ENCODE data around the gene CAST. TPM values are rescaled to one million over a fixed set of nuclear protein-coding genes. Genes with fewer than 3 reads are reported as not detected.
"Not testable (repeated sequence)": the region's sequence is repeated elsewhere in the genome, so short reads cannot be mapped to it uniquely, and the experiment has no call there.

The CAST gene
- total RNA-seq, 4 donors from 2014 or later = 381 to 577 (median 400) TPM

GRCh38 chr5:96743065-96743768 is 81.0 kb downstream of the CAST start:
- WGBS = 87% methylated on average over 11 of the region's 11 CpGs
- H3K27ac ChIP-seq = peak overlapping the region; percentile 21
- no peak for TF ChIP-seq POLR2A (IDR thresholded peaks at IDR 0.05)
- TF ChIP-seq POLR2AphosphoS5 (IDR thresholded peaks at IDR 0.05) = no peak
- TF ChIP-seq CTCF (IDR thresholded peaks at IDR 0.05) = no peak
- TF ChIP-seq EP300 (IDR thresholded peaks at IDR 0.05) = no peak
- H3K9me3 ChIP-seq = no peaks in the 10 kb centered on the region
- no peak for DNase-seq (ENCODE audit: low spot score in 2 of 2)
- H3K4me1 ChIP-seq = peaks cover 3% of the 10 kb centered on the region
- H3K27me3 ChIP-seq = no peaks in the 10 kb centered on the region
- H3K4me3 ChIP-seq = no peak overlapping the region
- peaks cover 96% of the 10 kb centered on the region for H3K36me3 ChIP-seq

DNA sequence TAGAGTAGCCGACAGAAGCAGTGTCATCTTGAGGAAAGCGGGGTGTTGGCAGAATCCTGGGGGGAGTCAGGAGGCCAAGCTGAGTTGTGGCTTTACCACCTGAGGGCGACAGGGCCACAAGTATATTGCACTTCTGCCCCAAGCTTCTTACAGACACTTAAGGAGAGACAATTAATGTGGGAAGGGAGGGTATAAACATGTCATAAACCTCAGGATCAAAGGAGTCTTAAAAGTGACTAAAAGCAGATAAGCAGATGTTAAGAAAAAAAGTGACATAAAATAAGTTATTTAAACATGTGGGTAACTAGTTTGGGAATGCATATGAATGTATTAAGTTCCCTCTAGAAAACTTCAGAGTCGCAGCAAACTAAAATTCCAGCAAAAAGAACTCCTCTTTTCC is 81.6 kb downstream of the CAST start:
- peaks cover 95% of the 10 kb centered on the region for H3K36me3 ChIP-seq
- no peaks in the 10 kb centered on the region for H3K9me3 ChIP-seq
- peak overlapping the region; percentile 21 for H3K27ac ChIP-seq
- H3K27me3 ChIP-seq = no peaks in the 10 kb centered on the region
- no peak for TF ChIP-seq EP300 (IDR thresholded peaks at IDR 0.05)
- no peak for TF ChIP-seq POLR2A (IDR thresholded peaks at IDR 0.05)
- TF ChIP-seq CTCF (IDR thresholded peaks at IDR 0.05) = no peak
- no peak overlapping the region for H3K4me3 ChIP-seq
- no peak for DNase-seq (ENCODE audit: low spot score in 2 of 2)
- H3K4me1 ChIP-seq = peaks cover 3% of the 10 kb centered on the region
- 71% methylated on average over 4 of the region's 4 CpGs for WGBS

GRCh38 chr5:96744218-96744617 is 82.0 kb downstream of the CAST start:
- not testable (repeated sequence) for H3K27ac ChIP-seq; H3K4me3 ChIP-seq; H3K27me3 ChIP-seq; H3K4me1 ChIP-seq; H3K9me3 ChIP-seq; DNase-seq (ENCODE audit: low spot score in 2 of 2)
- peaks cover 95% of the 10 kb centered on the region for H3K36me3 ChIP-seq
- 95% methylated on average over 5 of the region's 5 CpGs for WGBS

- Histone ChIP-seq H3K9me3 (no peaks in the 10 kb centered on the region), H3K27me3 (no peaks in the 10 kb centered on the region), H3K4me1 (peaks cover 3% of the 10 kb centered on the region), H3K4me3 (no peak overlapping the region), H3K36me3 (peaks cover 97% of the 10 kb centered on the region), H3K27ac (no peak overlapping the region)
- TF ChIP-seq EP300 (IDR thresholded peaks at IDR 0.05) = no peak
- no peak for TF ChIP-seq CTCF (IDR thresholded peaks at IDR 0.05)
- no peak for TF ChIP-seq POLR2AphosphoS5 (IDR thresholded peaks at IDR 0.05)
- TF ChIP-seq POLR2A (IDR thresholded peaks at IDR 0.05) = no peak
- DNase-seq (ENCODE audit: low spot score in 2 of 2) = no peak
- WGBS = 83% methylated on average over 5 of the region's 5 CpGs
These were observed 82.8 kb downstream of the CAST start for GRCh38 chr5:96745025-96745424.

DNA sequence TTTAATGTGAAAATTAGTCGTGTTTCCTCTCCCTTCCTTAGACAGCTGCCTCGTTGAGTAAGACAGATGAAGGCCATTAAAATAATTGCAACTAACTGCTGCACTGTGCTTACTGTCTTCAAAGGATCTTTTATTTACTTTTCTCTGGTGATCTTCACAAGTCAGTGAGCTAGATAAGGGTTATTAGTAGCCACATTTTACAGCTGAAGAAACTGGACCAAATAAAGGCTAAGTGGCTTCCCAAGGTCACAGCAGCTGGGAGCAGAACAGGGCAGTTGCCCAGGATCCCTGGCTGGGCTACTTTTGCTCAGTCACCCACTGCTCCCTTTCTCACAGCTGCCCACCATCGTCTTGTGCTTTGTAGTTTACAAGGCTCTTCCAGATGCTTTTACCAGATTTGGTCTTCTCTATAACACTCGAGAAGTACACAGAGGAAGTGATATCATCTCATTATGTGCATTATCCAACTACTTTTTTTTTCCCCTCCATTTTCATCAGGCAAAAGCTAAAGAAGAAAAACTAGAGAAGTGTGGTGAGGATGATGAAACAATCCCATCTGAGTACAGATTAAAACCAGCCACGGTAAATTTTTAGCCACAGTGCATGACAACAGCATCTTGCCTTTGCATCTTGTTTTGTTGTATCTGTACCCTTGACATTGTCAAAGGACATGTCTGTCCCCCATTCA is 83.8 kb downstream of the CAST start:
- Histone ChIP-seq H3K4me3 (no peak overlapping the region), H3K27ac (no peak overlapping the region), H3K27me3 (no peaks in the 10 kb centered on the region), H3K36me3 (peaks cover 97% of the 10 kb centered on the region), H3K9me3 (no peaks in the 10 kb centered on the region), H3K4me1 (peaks cover 3% of the 10 kb centered on the region)
- TF ChIP-seq POLR2A (IDR thresholded peaks at IDR 0.05) (no peak), POLR2AphosphoS5 (IDR thresholded peaks at IDR 0.05) (no peak)
- 46% methylated on average over 5 of the region's 5 CpGs for WGBS
- no peak for DNase-seq (ENCODE audit: low spot score in 2 of 2)

DNA sequence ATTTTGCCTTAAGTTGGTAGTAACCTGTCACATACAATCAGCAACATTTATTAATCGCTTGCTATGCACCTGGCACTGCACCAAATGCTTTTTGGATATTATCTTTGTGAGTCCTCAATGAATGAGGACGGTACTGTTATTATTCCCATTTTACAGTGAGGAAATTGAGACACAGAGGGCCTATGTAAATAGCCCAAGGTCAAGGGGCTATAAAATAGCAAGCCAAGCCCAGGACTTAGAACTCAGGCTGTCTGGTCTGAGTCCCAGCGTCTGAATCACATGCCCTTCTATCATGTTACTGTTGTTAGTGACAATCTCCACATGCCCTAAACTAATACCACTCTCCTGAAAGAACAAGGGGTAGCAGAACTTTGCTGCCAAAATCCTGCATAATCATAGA is 85.5 kb downstream of the CAST start:
- Histone ChIP-seq H3K36me3 (peaks cover 88% of the 10 kb centered on the region), H3K27me3 (no peaks in the 10 kb centered on the region), H3K4me3 (no peak overlapping the region), H3K27ac (no peak overlapping the region), H3K4me1 (no peaks in the 10 kb centered on the region), H3K9me3 (no peaks in the 10 kb centered on the region)
- WGBS = 63% methylated on average over 3 of the region's 3 CpGs
- DNase-seq (ENCODE audit: low spot score in 2 of 2) = no peak
- TF ChIP-seq POLR2AphosphoS5 (IDR thresholded peaks at IDR 0.05) (no peak), POLR2A (IDR thresholded peaks at IDR 0.05) (no peak), EP300 (IDR thresholded peaks at IDR 0.05) (no peak), CTCF (IDR thresholded peaks at IDR 0.05) (no peak)

Data from suprapubic skin (tissue), 4 donors.